Muscle layer of duodenum (tissue), 2 donors: ENCODE data around the gene ADGRF4.

Experiments used
- H3K27ac ChIP-seq: one replicate; pipeline ENCODE4 v1.7.0; 2013; ENCODE audit warnings: mild to moderate bottlenecking, low read length
- H3K27me3 ChIP-seq: one replicate; pipeline ENCODE4 v1.7.0; 2013; ENCODE audit warnings: low read depth, mild to moderate bottlenecking, control low read depth, low read length
- H3K36me3 ChIP-seq, 2 donors: one replicate each; pipeline ENCODE4 v1.7.0; 2013; ENCODE audit warnings: low read length in 2 of 2, control low read depth in 1 of 2, mild to moderate bottlenecking in 1 of 2; ENCODE audit not compliant: insufficient read depth in 2 of 2, control insufficient read depth in 1 of 2
- H3K4me1 ChIP-seq, 2 donors: one replicate each; pipeline ENCODE4 v1.7.0; 2013; ENCODE audit warnings: low read length in 2 of 2, mild to moderate bottlenecking in 2 of 2, control low read depth in 1 of 2, moderate library complexity in 1 of 2; ENCODE audit not compliant: insufficient read depth in 2 of 2, control insufficient read depth in 1 of 2
- H3K4me3 ChIP-seq, 2 donors: one replicate each; pipeline ENCODE4 v1.7.0; 2013; ENCODE audit warnings: low read length in 2 of 2, low read depth in 1 of 2, mild to moderate bottlenecking in 1 of 2
- H3K9me3 ChIP-seq, 2 donors: one replicate each; pipeline ENCODE4 v1.7.0; 2013; ENCODE audit warnings: low read length in 2 of 2, control low read depth in 1 of 2, mild to moderate bottlenecking in 1 of 2; ENCODE audit not compliant: control insufficient read depth in 1 of 2
- donor health status: healthy.

The ADGRF4 gene

GRCh38 chr6:47698342-47698787 is at the start of gene ADGRF4:
Gene ADGRF4, plus strand, starts transcription at chr6:47698580. Its CDS starts 8,666 bp downstream, at chr6:47707246.
- no peak within 1 kb of the TSS for H3K27ac ChIP-seq
- H3K9me3 ChIP-seq, result no peaks in the 10 kb centered on the region
- no peaks in the 10 kb centered on the region for H3K27me3 ChIP-seq
- H3K4me1 ChIP-seq, result no peaks in the 10 kb centered on the region
- H3K4me3 ChIP-seq, result no peak within 1 kb of the TSS
- no peaks in the 10 kb centered on the region for H3K36me3 ChIP-seq

- Histone ChIP-seq H3K27ac (no peak overlapping the region), H3K4me1 (no peaks in the 10 kb centered on the region), H3K4me3 (no peak overlapping the region), H3K9me3 (no peaks in the 10 kb centered on the region), H3K27me3 (no peaks in the 10 kb centered on the region), H3K36me3 (no peaks in the 10 kb centered on the region)
These were observed 47.6 kb upstream of the ADGRF4 start for GRCh38 chr6:47650553-47651432.

- no peak overlapping the region for H3K27ac ChIP-seq
- no peaks in the 10 kb centered on the region for H3K9me3 ChIP-seq
- H3K36me3 ChIP-seq, result no peaks in the 10 kb centered on the region
- no peaks in the 10 kb centered on the region for H3K4me1 ChIP-seq
- no peaks in the 10 kb centered on the region for H3K27me3 ChIP-seq
- H3K4me3 ChIP-seq, result no peak overlapping the region
These were observed 46.9 kb upstream of the ADGRF4 start for GRCh38 chr6:47651505-47651944.

GRCh38 chr6:47653706-47654105 is 44.7 kb upstream of the ADGRF4 start:
- Histone ChIP-seq H3K4me3 (no peak overlapping the region), H3K27me3 (no peaks in the 10 kb centered on the region), H3K36me3 (no peaks in the 10 kb centered on the region), H3K9me3 (no peaks in the 10 kb centered on the region), H3K4me1 (no peaks in the 10 kb centered on the region), H3K27ac (no peak overlapping the region)

- Histone ChIP-seq H3K9me3 (no peaks in the 10 kb centered on the region), H3K27me3 (no peaks in the 10 kb centered on the region), H3K27ac (no peak overlapping the region), H3K4me1 (no peaks in the 10 kb centered on the region), H3K4me3 (no peak overlapping the region), H3K36me3 (no peaks in the 10 kb centered on the region)
These were observed 44.1 kb upstream of the ADGRF4 start for GRCh38 chr6:47654255-47654654.

- Histone ChIP-seq H3K9me3 (no peaks in the 10 kb centered on the region), H3K4me3 (no peak overlapping the region), H3K36me3 (no peaks in the 10 kb centered on the region), H3K27ac (no peak overlapping the region), H3K4me1 (no peaks in the 10 kb centered on the region), H3K27me3 (no peaks in the 10 kb centered on the region)
These were observed 42.4 kb upstream of the ADGRF4 start for GRCh38 chr6:47655719-47656595.

GRCh38 chr6:47661960-47662359 is 36.4 kb upstream of the ADGRF4 start:
- H3K27ac ChIP-seq, result no peak overlapping the region
- H3K4me3 ChIP-seq, result no peak overlapping the region
- H3K4me1 ChIP-seq, result no peaks in the 10 kb centered on the region
- H3K9me3 ChIP-seq, result no peaks in the 10 kb centered on the region
- no peaks in the 10 kb centered on the region for H3K27me3 ChIP-seq
- H3K36me3 ChIP-seq, result no peaks in the 10 kb centered on the region

GRCh38 chr6:47663462-47664216 is 34.7 kb upstream of the ADGRF4 start:
- Histone ChIP-seq H3K27ac (no peak overlapping the region), H3K27me3 (no peaks in the 10 kb centered on the region), H3K36me3 (no peaks in the 10 kb centered on the region), H3K9me3 (no peaks in the 10 kb centered on the region), H3K4me1 (no peaks in the 10 kb centered on the region), H3K4me3 (no peak overlapping the region)

- Histone ChIP-seq H3K4me3 (no peak overlapping the region), H3K9me3 (no peaks in the 10 kb centered on the region), H3K27me3 (no peaks in the 10 kb centered on the region), H3K36me3 (no peaks in the 10 kb centered on the region), H3K27ac (no peak overlapping the region), H3K4me1 (no peaks in the 10 kb centered on the region)
These were observed 33.3 kb upstream of the ADGRF4 start for GRCh38 chr6:47665112-47665511.

- Histone ChIP-seq H3K36me3 (no peaks in the 10 kb centered on the region), H3K9me3 (no peaks in the 10 kb centered on the region), H3K27ac (no peak overlapping the region), H3K4me1 (no peaks in the 10 kb centered on the region), H3K4me3 (no peak overlapping the region), H3K27me3 (no peaks in the 10 kb centered on the region)
These were observed 28.5 kb upstream of the ADGRF4 start for GRCh38 chr6:47669684-47670513.
